DMS 273 treated with DMSO at 0.1 percent for 48 hours (cell line): ENCODE measurements around the gene IFNLR1.

Source experiments
- DNase-seq: peaks from one replicate; lab custom pipeline; 2025; lab: John Stamatoyannopoulos, UW

Gene IFNLR1

GRCh38 chr1:24205345-24206082 is 18.4 kb upstream of the IFNLR1 start:
- no peak for DNase-seq

- DNase-seq, result no peak
These were observed 17.0 kb upstream of the IFNLR1 start for GRCh38 chr1:24204116-24204515.

GRCh38 chr1:24203404-24203803 is 16.3 kb upstream of the IFNLR1 start:
- DNase-seq, result no peak

- DNase-seq, result no peak
These were observed 15.9 kb upstream of the IFNLR1 start for GRCh38 chr1:24202987-24203386.

GRCh38 chr1:24202556-24202955 is 15.5 kb upstream of the IFNLR1 start:
- DNase-seq, result no peak

- DNase-seq, result peak; percentile 46
These were observed 14.9 kb upstream of the IFNLR1 start for GRCh38 chr1:24201941-24202440.

GRCh38 chr1:24199291-24199900 is 12.3 kb upstream of the IFNLR1 start:
- DNase-seq, result no peak

- no peak for DNase-seq
These were observed 11.7 kb upstream of the IFNLR1 start for GRCh38 chr1:24198766-24199165.

- no peak for DNase-seq
These were observed 8.8 kb upstream of the IFNLR1 start for GRCh38 chr1:24195874-24196273.

GRCh38 chr1:24195136-24195535 is 8.0 kb upstream of the IFNLR1 start:
- DNase-seq, result no peak

- DNase-seq, result no peak
These were observed 6.0 kb upstream of the IFNLR1 start for GRCh38 chr1:24193046-24193445.

- no peak for DNase-seq
These were observed 4.8 kb upstream of the IFNLR1 start for GRCh38 chr1:24191860-24192259.

- DNase-seq, result no peak
These were observed 3.9 kb upstream of the IFNLR1 start for GRCh38 chr1:24190983-24191461.

GRCh38 chr1:24189528-24189927 is 2.4 kb upstream of the IFNLR1 start:
- DNase-seq, result no peak

GRCh38 chr1:24186711-24186992 is 437 bp downstream of the IFNLR1 start:
- DNase-seq, result no peak

- DNase-seq, result no peak
These were observed 918 bp downstream of the IFNLR1 start for GRCh38 chr1:24186031-24186710.

- no peak for DNase-seq
These were observed 2.0 kb downstream of the IFNLR1 start for GRCh38 chr1:24185076-24185475.

GRCh38 chr1:24182061-24182460 is 5.0 kb downstream of the IFNLR1 start:
- DNase-seq, result no peak

- DNase-seq, result no peak
These were observed 5.5 kb downstream of the IFNLR1 start for GRCh38 chr1:24181619-24182018.

- DNase-seq, result no peak
These were observed 6.4 kb downstream of the IFNLR1 start for GRCh38 chr1:24180676-24181075.

- DNase-seq, result no peak
These were observed 7.7 kb downstream of the IFNLR1 start for GRCh38 chr1:24179251-24179840.

GRCh38 chr1:24178407-24178806 is 8.7 kb downstream of the IFNLR1 start:
- no peak for DNase-seq

GRCh38 chr1:24177161-24177560 is 9.9 kb downstream of the IFNLR1 start:
- DNase-seq, result no peak
